SHP77 (cell line): ENCODE results near the gene MORC4.
A peak's percentile ranks its signal among the peaks of the same experiment; 100 is the strongest.
"Not testable (repeated sequence)": the region's sequence is repeated elsewhere in the genome, so short reads cannot be mapped to it uniquely, and the experiment has no call there.

Source experiments
- DNase-seq, 2 experiments: peaks; one replicate each; lab custom pipeline; 2025; lab: John Stamatoyannopoulos, UW

MORC4 gene

GRCh38 chrX:107000013-107000515, at the start of gene MORC4:
Gene MORC4, minus strand, starts transcription at chrX:107000212. Its CDS starts 243 bp downstream, at chrX:106999969.
- peak; percentile 40 to 46 for DNase-seq

DNA sequence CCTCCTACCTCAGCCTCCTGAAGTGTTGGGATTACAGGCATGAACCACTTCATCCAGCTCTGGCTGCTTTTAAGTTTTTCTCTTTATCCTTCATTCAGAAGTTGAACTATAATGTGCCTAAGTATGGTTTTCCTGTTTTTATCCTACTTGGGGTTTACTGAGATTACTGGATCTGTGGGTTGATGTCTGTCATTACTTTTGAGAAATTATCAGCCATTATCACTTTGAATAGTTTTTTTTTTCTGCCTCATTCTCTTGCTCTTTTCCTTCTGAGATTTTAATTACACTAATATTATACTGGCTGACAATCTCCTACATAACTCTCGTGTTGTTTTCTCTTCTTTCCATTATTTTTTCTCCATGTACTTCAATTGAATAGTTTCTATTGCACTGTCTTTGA, 47.6 kb upstream of the MORC4 start:
- DNase-seq: no peak

- DNase-seq: no peak
Observed at GRCh38 chrX:107029752-107030151, 29.7 kb upstream of the MORC4 start.

GRCh38 chrX:107025545-107025944, 25.5 kb upstream of the MORC4 start:
- DNase-seq: peak in 1 of 2 experiments; percentile 17

DNA sequence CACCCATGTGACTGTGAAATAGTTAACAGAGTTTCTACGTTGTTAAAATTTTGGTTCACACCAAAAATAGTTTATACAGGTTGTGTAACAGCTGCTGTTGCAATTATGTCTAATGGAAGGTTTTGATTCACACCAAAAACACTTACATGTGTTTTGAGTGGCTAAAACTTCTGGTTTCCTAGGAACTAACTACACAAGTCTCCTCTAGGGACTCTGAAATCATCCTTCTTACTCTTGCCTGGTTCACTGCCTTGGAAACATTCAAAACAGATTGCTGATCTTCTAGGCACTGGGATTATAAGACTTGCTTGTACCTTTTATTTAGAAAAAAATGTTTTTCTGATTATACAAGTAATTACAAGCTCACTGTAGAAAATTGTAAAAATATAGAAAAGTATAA, 14.9 kb upstream of the MORC4 start:
- DNase-seq: no peak

GRCh38 chrX:107008034-107008433, 8.0 kb upstream of the MORC4 start:
- DNase-seq: no peak

GRCh38 chrX:106999002-106999975, 723 bp downstream of the MORC4 start:
- DNase-seq: peak in 1 of 2 experiments; percentile 39

DNA sequence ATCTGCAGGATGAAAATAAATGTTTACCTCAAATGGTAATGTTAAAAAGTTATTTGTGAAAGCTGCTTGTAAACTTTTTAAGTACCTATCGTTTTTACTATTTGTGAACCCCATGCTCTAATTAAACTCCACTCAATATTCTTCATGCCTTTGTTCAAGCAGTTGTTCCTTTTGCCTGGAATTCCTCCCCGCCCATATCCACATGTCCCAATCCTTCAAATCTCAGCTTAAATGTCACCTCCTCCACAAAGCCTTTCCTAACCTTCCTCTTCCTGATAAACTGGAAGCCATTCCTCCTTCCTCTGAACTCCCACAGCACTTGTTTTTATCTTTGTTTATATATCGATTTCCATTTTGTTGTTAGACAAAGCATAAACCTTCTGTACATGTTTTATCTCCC, 2.4 kb downstream of the MORC4 start:
- DNase-seq: no peak

- DNase-seq: no peak
Observed at GRCh38 chrX:106995678-106996077, 4.3 kb downstream of the MORC4 start.

GRCh38 chrX:106987488-106987887, 12.5 kb downstream of the MORC4 start:
- no peak for DNase-seq

GRCh38 chrX:106980952-106981626, 18.9 kb downstream of the MORC4 start:
- DNase-seq: no peak

DNA sequence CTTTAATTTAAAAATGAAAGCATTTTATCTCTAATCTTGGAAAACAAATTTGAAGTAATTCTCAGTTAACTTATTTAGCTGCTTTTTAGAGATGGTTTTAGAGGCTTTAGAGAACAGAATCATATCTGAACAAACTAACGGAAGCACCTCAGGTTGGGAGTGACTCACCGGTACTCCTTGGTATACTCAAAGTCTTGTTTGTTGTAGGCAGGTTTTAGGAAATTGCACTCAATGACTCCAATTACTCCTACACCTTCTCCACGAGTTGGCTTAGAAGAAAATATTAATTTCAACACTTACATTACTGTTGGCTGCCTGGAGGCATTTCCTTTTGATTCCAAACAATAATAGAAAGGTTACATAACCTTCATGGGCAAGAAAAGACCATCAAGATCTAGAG, 23.6 kb downstream of the MORC4 start:
- DNase-seq: no peak

DNA sequence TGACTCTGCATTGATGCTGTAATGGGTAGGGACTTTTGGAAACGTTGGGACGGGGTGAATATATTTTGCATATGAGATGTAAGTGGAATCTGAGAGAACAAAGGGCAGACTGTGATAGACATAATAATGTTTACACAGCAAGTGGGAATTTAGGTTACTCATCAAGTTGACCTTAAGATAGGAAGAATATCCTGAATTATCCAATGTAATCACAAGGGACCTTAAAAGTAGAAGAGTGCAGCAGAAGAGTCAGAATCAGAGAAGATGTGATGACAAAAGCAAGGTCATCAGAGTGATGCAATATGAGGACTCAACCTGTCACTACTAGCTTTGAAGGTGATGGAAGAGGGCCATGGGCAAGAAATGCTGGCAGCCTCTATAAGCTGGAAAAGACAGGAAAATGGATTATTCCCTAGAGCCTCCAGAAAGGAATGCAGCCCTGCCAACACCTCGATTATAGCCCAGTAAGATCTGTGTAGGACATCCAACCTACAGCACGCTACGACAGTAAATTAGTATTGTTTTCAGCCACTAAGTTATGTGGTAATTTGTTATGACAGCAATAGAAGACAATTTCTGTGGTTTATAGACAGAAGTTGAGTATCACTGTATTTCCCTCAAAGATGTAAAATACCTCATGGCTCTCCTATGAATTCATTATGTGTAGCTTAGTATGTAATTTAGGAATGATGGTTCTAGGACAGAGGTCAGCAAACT, 26.4 kb downstream of the MORC4 start:
- DNase-seq: no peak

DNA sequence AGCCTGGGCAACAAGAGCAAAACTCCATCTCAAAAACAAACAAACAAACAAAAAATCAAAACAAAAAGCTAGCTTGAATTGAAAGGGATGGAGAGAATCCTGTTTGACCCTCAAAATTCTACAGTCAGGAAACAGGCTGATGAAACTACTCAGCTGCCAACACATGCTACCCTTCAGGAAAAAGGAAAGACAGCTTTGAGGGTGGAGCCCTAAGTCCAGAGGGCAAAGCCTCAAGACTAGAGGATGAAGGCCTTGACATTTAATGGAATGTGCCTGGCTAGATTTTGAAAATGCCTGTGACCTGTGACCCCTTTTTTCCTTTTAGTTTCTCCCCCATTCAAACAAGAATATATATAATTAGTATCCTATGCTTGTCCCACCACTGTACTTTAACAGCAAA, 27.1 kb downstream of the MORC4 start:
- no peak for DNase-seq

DNA sequence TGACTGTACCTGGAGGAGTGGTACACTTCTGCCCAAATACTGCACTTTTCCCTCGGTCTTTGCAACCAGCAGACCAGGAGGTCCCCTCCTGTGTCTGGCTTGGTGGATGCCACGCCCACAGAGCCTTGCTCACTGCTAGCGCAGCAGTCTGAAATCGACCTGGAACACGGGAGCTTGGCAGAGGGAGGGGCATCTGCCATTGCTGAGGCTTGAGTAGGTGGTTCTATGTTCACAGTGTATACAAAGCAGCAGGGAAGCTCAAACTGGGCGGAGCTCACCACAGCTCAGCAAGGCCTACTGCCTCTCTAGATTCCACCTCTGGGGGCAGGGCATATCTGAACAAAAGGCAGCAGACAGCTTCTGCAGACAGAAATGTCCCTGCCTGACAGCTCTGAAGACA, 33.5 kb downstream of the MORC4 start:
- not testable (repeated sequence) for DNase-seq

GRCh38 chrX:106964290-106964689, 35.7 kb downstream of the MORC4 start:
- DNase-seq: no peak

DNA sequence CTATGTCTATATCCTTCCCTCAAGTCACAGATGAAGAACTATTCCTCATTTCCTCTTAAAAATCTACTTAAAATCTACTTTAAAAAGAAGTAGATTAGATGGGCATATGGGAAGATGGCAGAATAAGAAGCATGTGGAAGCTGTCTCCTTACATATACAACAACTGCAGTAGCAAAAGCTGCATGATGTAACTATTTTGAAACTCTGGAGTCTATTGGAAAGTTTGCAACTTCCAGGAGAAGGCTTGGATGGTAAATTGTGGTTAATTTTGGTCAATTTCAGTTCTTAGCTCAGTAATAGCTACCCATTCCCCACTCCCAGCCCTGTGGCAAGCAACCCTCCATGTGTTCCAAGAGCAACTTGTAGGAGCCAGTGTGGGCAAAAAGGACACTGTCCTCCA, 36.9 kb downstream of the MORC4 start:
- DNase-seq: no peak

GRCh38 chrX:106959901-106960300, 40.1 kb downstream of the MORC4 start:
- DNase-seq: no peak

DNA sequence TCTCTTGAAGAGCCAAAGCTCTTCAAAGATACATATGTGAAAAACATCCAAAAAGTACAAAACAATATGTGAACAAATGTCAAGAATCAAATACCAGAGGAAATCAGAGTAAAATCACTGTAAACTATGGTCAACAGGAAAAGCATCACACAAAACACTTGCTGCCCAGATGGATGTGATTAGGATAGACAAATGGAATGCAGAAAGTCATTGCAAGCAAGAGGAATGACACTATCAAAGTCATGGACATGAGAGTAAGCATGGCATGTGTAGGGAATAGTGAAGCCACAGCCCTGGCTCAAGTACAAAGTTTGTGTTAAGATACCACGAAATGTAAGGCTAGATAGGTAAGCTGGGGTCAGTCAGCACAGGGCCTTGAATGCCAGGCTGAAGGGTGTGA, 42.2 kb downstream of the MORC4 start:
- no peak for DNase-seq

- DNase-seq: no peak
Observed at GRCh38 chrX:106955004-106955772, 44.8 kb downstream of the MORC4 start.

- DNase-seq: no peak
Observed at GRCh38 chrX:106954041-106954440, 46.0 kb downstream of the MORC4 start.

DNA sequence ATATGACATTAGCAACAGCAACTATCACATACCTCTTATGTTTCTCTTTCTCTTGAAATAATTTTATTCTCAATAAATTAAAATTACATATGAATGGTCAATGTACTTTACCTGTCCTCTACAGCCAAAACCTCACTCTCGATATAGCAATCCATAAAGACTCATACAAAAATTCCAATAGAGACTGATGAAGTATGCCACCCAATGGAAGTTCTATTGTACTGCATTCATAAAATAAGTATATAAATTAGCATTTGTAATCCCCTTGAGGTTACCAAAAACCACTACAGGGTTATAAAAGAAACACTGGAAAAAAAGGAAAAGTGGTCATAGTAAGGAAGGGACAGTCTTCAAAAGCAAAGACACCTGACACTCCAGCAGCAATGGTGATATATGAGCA, 47.0 kb downstream of the MORC4 start:
- no peak for DNase-seq
